ENCODE results near the gene CA7.
A peak's percentile ranks its signal among the peaks of the same experiment; 100 is the strongest.
"Not testable (repeated sequence)": the region's sequence is repeated elsewhere in the genome, so short reads cannot be mapped to it uniquely, and the experiment has no call there.

Gene CA7

DNA sequence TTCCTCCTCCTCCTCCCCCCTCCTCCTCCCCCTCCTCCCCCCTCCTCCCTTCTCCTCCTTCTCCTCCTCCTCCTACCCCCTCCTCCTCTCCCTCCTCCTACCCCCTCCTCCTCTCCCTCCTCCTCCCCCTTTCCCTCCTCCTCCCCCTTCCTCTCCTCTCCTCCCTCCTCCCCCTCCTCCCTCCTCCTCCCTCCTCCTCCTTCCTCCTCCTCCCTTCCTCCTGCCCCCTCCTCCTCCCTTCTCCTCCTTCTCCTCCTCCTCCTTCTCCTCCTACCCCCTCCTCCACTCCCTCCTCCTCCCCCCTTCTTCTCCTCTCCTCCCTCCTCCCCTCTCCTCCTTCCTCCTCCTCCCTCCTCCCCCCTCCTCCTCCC, 29.5 kb downstream of the CA7 start:
- DNase-seq (ENCODE audit: low read depth): no peak

DNA sequence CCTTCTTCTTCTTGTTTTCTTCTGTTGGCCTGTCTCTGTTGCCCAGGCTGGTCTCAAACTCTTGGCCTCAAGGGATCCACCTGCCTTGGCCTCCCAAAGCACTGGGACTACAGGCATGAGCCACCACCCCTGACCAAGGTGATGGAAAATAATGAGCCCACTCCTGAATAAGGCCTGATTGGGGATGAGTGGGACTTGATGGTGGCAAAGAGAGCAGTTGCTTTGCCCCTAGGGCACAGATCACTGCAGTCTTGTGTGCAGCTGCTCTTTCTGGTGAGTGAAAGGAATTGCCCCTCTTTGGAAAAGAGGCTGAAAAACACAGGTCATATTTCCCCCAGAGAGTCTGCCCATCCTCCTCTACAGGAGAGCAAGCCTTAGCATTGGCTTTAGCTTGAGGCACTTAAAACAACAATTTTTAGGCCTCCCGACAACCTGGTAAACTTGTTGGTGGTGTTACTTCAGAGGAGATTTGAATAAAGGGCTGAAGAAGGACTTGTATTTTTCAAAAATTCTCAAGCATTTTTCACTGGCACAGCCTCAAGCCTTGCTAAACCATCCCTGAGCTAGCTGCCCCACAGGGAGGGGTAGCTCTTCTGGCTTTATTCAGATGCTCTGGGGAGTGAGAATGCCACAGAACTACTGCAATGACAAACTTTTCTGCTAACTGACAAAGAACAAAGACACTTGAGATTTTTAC, 30.0 kb downstream of the CA7 start:
- no peak for DNase-seq (ENCODE audit: low read depth)

DNA sequence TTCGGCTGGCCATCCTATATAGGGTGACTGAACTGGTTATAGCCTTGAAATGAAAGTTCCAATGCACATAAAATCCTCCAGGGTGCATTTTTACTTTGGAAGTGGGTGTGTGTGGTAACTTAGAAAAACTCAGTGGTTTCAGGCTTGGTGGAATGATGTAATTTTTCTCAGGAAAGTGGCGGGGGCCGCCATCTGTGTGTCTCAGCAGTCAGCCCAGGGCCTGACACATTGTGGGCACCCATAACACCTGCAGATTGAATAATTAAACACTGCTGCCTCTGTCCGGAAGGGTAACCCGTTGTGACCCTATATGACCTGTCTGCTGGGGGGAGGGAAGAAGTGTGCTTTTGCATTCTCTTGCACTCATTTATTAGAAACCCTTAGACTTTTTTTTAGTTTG, 33.9 kb downstream of the CA7 start:
- DNase-seq (ENCODE audit: low read depth): no peak

DNA sequence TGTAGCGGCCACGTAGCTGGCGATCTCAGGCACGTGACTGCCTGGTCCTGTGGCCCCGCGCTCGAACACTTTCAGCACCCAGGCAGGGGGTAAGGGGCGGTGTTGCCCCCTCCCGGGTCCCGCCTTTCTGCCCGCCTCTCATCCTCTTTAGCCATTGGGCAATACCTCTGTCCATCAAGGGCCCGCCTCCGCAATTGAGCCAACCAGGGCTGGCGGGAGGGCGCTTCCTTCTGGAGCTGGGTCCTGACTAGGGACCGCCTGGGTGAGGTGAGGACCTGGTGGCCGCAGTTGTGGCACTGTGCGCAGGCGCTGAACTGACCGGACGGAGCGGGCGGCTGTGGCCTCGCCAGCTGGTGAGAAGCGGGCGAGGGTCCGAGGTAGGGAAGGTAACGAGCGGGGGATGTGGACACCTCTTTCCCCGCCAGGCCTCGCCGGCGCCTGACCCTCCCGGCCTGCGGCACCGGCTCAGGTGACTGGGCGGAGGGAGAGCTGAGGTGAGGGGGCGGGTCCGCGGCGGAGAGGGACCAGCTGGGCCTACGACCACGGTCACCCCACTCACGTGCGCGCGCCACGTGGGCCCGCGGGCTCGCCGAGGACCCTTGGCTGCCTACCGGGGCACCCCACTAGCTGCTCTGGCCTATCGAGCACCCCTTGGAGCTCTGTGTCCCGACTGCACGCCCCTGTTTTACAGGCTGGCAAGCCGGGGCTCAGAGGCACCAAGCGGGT, 36.2 kb downstream of the CA7 start, which contains the start of gene PDP2:
Gene PDP2 (plus strand): TSS at position 228 of the 726 bp plus-strand sequence. CDS start 3,770 bp downstream, outside the sequence.
- DNase-seq (ENCODE audit: low read depth): peak; percentile 78

DNA sequence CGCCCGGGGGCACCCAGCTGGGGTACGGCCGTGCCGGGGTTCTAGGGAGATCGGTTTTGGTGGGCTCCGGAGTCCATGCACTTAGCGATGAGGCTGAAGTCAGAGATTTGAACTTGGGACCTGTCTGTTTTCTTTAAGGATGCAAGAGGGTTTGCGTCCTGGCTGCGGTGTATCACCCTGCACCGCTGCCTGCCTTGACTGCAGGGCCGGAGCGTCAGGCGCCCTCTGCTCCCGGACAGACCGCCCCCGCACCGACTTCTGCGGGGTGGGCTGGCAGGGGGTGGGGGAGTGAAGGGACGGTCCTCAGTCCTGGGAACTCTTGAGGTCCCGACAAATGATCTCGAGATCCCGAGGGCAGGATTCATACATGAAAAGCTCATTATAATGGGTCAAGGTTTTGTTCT, 36.8 kb downstream of the CA7 start:
- no peak for DNase-seq (ENCODE audit: low read depth)

DNA sequence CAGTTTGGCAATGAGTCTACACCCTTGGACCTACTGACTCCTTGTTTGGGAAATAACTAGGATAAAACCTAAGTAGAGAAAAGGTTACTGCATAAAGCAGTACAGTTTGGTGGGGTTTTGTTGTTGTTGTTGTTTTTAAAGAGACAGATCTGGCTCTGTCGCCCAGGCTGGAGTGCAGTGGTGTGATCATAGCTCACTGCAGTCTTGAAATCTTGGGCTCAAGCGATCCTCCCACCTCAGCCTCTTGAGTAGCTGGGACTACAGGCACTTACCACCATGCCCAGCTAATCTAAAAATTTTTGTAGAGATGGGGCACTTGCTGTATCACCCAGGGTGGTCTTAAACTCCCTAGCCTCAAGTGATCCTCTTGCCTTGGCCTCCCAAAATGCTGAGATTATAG, 37.3 kb downstream of the CA7 start:
- no peak for DNase-seq (ENCODE audit: low read depth)

DNA sequence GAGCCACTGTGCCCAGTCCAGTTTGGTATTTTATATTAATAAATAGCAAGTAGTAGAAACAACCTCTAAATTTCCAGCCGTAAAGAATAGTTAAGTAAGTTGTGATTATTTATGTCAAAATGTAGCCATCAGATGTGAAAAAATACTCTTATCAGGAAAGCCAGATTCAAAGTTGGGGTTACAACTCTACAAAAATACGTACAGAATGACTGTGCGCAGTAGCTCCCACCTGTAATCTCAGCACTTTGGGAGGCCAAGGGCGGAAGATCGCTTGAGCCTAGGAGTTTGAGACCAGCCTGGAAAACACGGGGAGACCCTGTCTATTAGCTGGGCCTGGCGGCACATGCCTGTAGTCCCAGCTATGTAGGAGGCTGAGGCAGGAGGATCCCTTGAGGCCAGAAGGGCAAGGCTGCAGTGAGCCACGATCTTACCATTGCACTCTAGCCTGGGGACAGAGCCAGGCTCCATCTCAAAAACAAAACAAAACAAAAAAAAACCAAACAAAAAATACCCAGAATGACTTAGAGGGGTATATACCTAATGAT, 37.8 kb downstream of the CA7 start:
- no peak for DNase-seq (ENCODE audit: low read depth)

DNA sequence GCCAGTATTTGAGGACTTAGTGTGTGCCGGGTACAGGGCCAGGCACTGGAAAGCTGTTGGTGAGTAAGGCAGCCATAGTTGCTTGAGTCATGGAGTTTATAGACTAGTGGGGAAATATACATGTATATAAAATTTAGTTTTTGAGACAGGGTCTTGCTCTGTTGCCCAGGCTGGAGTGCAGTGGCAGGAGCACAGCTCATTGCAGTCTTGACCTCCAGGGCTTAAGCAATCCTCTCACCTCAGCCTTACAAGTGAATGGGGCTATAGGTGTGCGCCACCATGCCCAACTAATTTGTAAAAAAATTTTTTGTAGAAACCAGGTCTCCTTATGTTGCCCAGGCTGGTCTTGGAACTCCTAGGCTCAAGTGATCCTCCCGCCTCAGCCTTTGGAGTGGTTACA, 38.5 kb downstream of the CA7 start:
- no peak for DNase-seq (ENCODE audit: low read depth)

DNA sequence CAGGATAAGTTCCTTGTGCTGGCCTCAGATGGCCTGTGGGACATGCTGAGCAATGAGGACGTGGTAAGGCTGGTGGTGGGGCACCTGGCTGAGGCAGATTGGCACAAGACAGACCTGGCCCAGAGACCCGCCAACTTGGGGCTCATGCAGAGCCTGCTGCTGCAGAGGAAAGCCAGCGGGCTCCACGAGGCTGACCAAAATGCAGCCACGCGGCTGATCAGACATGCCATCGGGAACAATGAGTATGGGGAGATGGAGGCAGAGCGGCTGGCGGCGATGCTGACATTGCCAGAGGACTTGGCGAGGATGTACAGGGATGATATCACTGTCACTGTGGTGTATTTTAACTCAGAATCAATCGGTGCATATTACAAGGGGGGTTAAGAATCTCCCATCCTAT, 41.3 kb downstream of the CA7 start:
- no peak for DNase-seq (ENCODE audit: low read depth)

DNA sequence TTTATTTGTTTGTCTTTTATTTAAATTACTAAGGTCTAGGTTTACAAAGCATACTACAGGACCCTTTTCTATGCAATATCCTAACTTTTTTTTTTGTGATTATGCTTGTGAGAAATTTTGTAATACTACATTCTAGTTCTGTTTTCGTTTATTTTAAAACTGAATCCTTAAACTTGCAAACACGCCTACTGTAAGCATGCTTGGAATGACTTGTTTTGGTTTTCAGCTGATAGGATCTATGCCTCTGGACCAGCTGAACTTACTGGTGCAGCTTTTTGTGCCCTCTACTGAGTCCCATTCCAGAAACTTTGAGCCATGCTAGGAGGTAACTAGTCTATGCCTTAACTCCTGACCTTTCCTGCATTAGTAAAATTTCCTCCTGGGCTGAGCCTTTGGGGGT, 42.1 kb downstream of the CA7 start:
- no peak for DNase-seq (ENCODE audit: low read depth)

DNA sequence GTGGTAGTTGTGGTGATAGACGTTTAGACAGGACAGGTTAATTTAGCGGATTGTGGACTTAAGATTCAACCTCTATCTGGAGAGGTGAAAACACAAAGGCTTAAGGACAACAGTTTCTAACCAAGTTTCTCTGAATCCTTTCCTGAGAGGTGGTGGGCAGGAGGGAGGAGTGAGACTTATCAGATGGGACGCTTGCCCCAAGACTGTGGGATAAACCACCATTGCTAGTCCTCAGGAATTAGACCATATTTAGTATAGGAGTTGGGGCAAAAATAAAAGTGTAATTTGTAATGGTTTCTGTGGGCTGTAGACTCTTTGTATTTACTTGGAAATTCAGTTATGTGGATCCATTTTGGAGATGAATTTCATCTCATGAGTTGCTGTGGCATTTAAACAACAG, 42.7 kb downstream of the CA7 start:
- no peak for DNase-seq (ENCODE audit: low read depth)

DNA sequence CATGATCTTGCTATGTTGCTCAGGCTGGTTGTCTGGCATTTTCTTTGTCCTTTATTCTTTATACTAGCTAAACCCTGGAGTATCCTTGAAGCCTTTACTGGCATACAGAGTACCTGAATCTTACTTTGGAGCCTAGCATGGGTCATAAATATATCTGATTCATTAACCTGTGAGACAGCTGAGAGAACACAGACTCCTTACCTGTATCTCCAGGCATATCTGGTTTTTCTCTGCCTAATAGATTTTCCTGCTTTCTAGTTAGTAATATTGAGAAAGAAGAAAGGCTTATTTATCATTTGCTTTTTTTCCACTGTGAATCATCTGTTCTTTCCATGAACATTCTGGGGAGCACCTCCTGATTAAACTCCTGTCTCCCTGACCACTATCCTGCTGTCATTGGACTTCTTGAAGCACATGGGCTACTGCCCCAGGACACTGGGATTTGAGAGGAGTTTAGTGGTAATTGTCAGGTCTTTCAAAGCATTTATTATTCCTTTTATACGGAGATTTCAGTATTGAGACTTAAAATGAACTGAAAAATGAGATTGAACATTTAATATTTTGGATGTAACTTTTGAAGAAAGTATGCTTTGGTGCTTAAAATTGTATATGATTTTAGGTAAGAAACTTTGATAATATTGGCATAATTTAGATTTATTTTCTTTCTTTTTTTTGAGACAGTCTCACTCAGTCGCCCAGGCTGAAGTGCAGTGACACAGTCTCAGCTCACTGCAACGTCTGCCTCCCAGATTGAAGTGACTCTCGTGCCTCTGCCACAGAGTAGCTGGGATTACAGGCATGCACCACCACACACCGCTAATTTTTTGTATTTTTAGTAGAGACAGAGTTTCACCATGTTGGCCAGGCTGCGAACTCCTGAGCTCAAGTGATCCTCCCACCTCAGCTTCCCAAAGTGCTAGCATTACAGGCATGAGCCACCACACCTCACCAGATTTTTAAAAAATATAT, 44.7 kb downstream of the CA7 start:
- no peak for DNase-seq (ENCODE audit: low read depth)

DNA sequence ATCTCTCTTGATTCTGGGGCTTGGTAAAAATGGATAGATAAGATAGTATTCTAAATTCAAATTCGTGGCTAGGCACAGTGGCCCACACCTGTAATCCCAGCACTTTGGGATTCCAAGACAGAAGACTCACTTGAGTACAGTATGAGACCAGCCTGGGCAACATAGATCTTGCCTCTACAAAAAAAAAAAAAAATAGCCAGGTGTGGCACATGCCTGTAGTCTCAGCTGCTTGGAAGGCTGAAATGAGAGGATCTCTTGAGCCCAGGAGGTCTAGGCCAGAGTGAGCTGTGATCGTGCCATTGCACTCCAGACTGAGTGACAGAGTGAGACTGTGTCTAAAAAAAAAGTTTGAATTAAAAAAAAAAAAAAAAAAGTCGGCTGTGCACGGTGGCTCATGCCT, 45.4 kb downstream of the CA7 start:
- no peak for DNase-seq (ENCODE audit: low read depth)

DNA sequence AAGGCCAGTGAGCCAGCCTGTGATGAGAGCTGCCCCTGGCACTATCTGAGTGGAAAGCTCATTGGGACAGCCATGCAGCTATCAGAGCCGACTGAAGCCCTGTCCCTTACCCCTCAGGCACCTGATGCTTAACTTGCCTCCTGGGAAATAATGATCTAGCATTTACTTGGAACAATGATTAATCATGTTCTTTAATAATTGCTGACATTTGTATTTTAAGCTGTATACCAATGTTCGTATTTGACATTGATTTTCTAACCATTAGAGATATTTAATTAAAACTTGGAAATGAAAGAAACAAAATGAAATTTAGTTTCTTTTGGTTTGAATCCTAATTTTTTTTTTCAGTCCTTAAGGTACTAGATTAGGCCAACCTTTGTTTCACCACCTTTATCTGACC, 46.6 kb downstream of the CA7 start:
- DNase-seq (ENCODE audit: low read depth): no peak

DNA sequence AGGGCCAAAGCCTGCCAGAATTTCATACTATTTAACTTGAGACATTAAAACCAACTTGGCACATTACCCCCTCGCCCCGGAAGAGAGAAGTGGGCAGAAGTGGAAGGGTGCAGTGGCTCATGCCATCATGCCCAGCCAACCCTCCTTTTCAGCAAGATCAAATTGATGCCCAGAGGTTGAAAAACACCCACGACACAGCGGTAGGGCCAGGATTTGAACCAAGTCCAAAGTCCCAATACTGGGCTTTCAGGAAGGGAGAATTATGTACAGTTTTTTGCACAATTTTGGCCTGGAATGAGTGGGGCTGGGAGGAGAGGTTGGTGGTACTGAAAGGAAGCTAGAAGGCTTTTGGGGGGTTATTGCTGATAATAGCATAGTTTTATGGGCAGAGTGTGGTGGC, 47.1 kb downstream of the CA7 start:
- no peak for DNase-seq (ENCODE audit: low read depth)

DNA sequence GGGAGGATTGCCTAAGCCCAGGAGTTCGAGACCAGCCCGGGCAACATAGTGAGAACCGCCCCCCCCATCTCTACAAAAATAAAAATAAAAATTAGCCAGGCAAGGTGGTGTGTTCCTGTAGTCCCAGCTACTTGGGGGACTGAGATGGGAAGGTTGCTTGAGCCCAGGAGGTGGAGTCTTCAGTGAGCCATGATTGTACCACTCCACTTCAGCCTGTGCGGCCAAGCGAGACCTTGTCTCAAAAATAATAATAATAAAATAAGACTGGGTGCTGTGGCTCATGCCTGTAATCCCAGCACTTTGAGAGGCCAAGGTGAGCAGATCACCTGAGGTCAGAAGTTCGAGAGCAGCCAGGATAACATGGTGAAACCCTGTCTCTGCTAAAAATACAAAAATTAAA, 47.6 kb downstream of the CA7 start:
- no peak for DNase-seq (ENCODE audit: low read depth)

DNA sequence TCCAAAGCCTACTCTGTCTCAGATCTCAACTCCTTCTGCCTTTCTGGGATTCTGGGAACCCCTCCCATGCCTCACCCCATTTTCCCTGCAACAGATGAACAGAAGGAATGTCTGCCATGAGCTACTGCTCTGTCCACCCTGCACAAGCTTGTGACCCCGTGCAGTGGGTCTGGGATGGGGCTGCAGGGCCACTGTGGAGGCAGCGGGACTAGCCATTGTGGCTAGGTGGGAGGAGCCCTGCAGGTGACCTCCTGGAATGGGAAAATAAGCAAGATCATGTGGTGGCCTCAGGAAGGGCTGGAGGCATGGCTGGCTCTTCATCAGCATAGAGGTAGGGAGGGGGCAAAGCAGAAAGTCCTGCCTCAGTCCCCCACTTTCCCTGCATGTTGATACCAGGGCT, 49.8 kb downstream of the CA7 start:
- no peak for DNase-seq (ENCODE audit: low read depth)

DNA sequence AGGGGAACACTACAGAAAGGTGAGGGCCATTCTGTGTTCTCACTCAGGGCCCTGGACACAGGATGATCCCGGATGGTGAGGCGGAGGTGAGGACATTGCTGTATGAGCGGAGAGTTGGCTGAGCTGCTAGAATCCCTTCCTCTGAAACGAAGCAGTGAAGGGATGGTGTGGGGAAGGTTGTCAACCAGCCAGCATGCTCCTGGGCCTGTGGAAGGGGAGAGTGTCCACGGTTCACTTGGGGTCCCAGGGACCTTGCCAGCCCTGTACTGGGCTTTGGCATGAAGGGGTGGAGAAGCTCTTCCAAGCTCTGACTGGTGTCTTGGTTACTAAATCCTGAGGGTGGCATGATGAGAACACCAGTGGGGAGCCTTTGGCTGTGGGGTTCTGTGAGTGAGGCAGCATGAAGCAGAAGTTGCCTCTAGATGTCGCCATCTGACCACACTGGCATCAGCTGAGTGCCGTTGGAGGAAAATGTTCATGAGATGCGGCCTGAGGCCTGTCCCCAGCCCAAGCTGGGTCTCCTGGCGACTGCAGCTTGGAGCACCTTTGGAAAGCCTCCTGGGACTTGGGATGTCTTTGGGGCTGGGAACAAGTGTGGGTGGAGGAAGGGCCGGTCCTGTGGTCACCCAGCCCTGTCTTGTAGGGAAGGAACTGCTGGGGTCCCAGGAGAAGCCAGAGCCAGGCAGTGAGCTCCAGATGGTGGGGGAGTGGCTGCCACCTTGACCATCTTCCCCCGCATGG, 50.9 kb downstream of the CA7 start:
- DNase-seq (ENCODE audit: low read depth): peak; percentile 37

DNA sequence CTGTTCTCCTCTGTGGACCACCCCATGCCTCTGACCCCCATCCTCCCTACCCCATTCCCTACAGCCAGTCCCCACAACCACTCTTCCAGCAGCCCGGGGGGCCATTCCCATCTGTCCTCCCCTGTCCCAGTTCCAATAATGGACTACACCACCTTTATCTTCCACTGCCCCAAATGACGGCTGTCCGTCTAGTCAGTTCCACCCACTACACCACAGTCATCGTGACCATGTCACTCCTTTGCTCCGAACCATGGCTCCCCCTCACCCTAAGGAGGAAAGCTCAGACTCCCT, 51.4 kb downstream of the CA7 start:
- DNase-seq (ENCODE audit: low read depth): no peak

DNA sequence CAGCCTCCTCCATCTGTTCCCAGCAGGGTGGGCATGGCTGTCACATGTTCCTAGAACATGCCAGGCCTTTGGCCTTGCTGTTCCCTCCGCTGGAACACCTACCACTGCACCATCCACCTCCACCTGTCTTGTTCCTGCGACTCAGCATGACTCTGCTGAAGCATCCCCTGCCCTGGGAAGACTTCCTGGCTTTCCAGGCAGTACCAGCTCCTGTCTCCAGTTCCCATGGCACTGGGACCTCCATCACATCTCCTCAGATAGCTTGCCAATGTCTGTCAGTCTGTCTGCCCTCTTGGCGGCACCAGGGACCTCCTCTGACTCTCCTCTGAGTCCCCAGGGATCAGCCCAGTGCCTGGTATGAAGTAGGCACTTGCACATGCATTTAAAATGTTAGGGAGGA, 51.8 kb downstream of the CA7 start:
- no peak for DNase-seq (ENCODE audit: low read depth)

DNA sequence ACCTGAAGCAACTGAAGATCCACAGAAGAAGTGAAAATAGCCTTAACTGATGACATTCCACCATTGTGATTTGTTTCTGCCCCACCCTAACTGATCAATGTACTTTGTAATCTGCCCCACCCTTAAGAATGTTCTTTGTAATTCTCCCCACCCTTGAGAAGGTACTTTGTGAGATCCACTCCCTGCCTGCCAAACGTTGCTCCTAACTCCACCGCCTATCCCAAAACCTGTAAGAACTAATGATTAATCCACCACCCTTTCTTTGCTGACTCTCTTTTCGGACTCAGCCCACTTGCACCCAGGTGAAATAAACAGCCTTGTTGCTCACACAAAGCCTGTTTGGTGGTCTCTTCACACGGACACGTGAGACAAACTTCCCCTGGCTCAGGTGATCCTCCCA, 52.5 kb downstream of the CA7 start:
- not testable (repeated sequence) for DNase-seq (ENCODE audit: low read depth)

DNA sequence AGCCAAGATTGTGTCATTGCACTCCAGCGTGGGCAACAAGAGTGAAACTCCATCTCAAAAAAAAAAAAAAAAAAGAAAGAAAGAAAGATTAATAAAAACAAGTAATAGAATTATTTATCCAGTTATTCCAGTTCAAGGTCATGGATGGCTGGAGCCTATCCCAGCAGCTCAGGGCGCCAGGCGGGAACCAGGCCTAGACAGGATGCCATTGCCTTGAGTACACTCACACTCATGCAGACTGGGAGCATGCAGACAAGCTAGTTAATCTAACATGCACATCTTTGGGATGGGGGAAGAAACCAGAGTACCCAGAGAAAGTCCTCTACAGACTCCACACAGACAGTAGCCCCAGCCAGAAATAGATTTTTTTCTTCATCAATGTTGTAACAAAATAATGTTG, 54.0 kb downstream of the CA7 start:
- DNase-seq (ENCODE audit: low read depth): no peak
